ENCODE data around the gene HEATR9.
A peak's percentile ranks its signal among the peaks of the same experiment; 100 is the strongest.

The HEATR9 gene

GRCh38 chr17:35809855-35810461, 58.7 kb downstream of the HEATR9 start:
- DNase-seq (ENCODE audit: low read depth), result no peak
- peak overlapping the region; percentile 99 for H3K4me3 ChIP-seq (ENCODE audit: low read depth, low read length)
- TF ChIP-seq CTCF (IDR thresholded peaks at IDR 0.05; ENCODE audit: control insufficient read depth, extremely low read depth, insufficient read depth), result no peak

DNA sequence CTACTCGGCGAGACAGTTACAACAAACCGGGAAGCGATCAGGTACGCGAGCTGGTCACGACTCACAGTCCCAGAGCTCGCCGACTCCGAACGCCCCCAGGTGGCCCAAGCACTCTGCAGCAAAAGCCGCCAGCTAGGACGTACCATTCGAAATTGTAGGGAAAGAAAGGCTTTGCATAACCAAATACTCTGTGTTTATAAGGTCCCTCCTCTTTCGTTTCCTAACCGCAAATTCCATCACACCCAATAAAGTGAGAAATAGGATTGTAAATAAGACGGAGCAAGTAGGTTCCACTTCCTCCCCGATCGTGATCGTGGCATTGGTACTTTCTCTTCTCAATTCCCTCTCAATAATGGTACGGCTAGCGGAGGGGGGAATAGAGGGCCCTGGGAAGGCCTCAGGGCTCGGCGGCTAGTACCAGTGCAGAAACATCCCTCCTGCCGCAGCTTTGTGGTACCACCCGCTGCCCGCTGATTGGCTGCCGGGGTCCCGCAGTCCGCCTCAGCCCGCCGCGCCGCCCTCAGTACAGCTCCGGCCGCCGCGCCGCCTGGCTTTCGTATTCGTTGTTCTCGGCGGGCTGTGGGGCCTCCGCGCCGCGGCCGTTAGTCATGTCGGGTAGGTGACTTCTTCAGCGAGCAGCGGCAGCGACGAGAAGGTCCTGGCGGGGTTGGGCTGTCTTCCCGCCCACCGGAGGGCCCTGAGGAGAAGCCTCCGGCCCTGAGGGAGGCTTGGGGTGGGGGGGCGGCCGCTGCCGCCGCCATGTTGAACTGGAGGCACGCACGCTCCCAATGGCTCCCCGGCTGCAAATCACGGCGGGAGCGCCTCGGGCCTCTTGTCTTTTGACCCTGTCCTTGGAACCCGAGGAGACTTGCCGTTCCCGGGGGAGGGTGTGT, 59.5 kb downstream of the HEATR9 start, which contains the start of gene TAF15:
TSS of gene TAF15 (plus strand) at position 523 of the 893 bp plus-strand sequence. CDS start at position 609, 86 bp downstream.
- DNase-seq (ENCODE audit: low read depth), result peak; percentile 97
- TF ChIP-seq CTCF (IDR thresholded peaks at IDR 0.05; ENCODE audit: control insufficient read depth, extremely low read depth, insufficient read depth), result peak; percentile 81
- peak within 1 kb of the TSS; percentile 99 for H3K4me3 ChIP-seq (ENCODE audit: low read depth, low read length)

GRCh38 chr17:35808240-35808961, 60.3 kb downstream of the HEATR9 start:
- H3K4me3 ChIP-seq (ENCODE audit: low read depth, low read length), result peak overlapping the region; percentile 99
- DNase-seq (ENCODE audit: low read depth), result no peak
- TF ChIP-seq CTCF (IDR thresholded peaks at IDR 0.05; ENCODE audit: control insufficient read depth, extremely low read depth, insufficient read depth), result no peak

GRCh38 chr17:35807371-35808144, 61.1 kb downstream of the HEATR9 start:
- no peak for TF ChIP-seq CTCF (IDR thresholded peaks at IDR 0.05; ENCODE audit: control insufficient read depth, extremely low read depth, insufficient read depth)
- no peak for DNase-seq (ENCODE audit: low read depth)
- no peak overlapping the region for H3K4me3 ChIP-seq (ENCODE audit: low read depth, low read length)

Measured in LNCaP clone FGC (cell line).